Parathyroid adenoma (tissue), 2 donors: ENCODE data around the gene MMP19.

Experiments
- H2AFZ ChIP-seq: fragments of 300-600 bp; sonication (generic); one replicate; pipeline ENCODE4 v1.7.0; 2017; ENCODE audit warnings: antibody characterized with exemption, mild to moderate bottlenecking
- H3K27ac ChIP-seq: fragments of 300-600 bp; sonication (generic); one replicate; pipeline ENCODE4 v1.7.0; 2017
- H3K27me3 ChIP-seq: fragments of 300-600 bp; sonication (generic); one replicate; pipeline ENCODE4 v1.7.0; 2017; ENCODE audit warnings: low read length; ENCODE audit not compliant: control insufficient read depth, insufficient read depth
- H3K36me3 ChIP-seq: fragments of 300-600 bp; sonication (generic); one replicate; pipeline ENCODE4 v1.7.0; 2017; ENCODE audit warnings: low read length; ENCODE audit not compliant: control insufficient read depth, insufficient read depth
- H3K4me1 ChIP-seq: fragments of 300-600 bp; sonication (generic); one replicate; pipeline ENCODE4 v1.7.0; 2017; ENCODE audit warnings: control low read depth
- H3K4me2 ChIP-seq: fragments of 300-600 bp; sonication (generic); one replicate; pipeline ENCODE4 v1.7.0; 2017; ENCODE audit warnings: low read length
- H3K4me3 ChIP-seq: fragments of 300-600 bp; sonication (generic); one replicate; pipeline ENCODE4 v1.7.0; 2017; ENCODE audit warnings: low read depth, low read length
- H3K79me2 ChIP-seq: fragments of 300-600 bp; sonication (generic); one replicate; pipeline ENCODE4 v1.7.0; 2017; ENCODE audit warnings: control low read depth
- H3K9ac ChIP-seq: fragments of 300-600 bp; sonication (generic); one replicate; pipeline ENCODE4 v1.7.0; 2017; ENCODE audit warnings: mild to moderate bottlenecking
- H3K9me3 ChIP-seq: fragments of 300-600 bp; sonication (generic); one replicate; pipeline ENCODE4 v1.7.0; 2017; ENCODE audit warnings: low read length; ENCODE audit not compliant: control insufficient read depth
- CTCF ChIP-seq: fragments of 300-600 bp; sonication (generic); IDR thresholded peaks from one replicate; pipeline ENCODE4 v1.7.0; 2017; ENCODE audit warnings: antibody characterized with exemption, mild to moderate bottlenecking
- donor health status: primary hyperparathyroidism.

The MMP19 gene

GRCh38 chr12:55818140-55818728, 24.5 kb downstream of the MMP19 start:
- Histone ChIP-seq H3K27me3 (no peaks in the 10 kb centered on the region), H3K9me3 (no peaks in the 10 kb centered on the region), H3K4me2 (peak overlapping the region; percentile 90), H3K4me3 (peak overlapping the region; percentile 99), H3K9ac (no peak overlapping the region), H3K4me1 (peaks cover 2% of the 10 kb centered on the region), H2AFZ (peak overlapping the region; percentile 89), H3K27ac (peak overlapping the region; percentile 79), H3K79me2 (peaks cover 38% of the 10 kb centered on the region), H3K36me3 (no peaks in the 10 kb centered on the region)
- no peak for TF ChIP-seq CTCF

DNA sequence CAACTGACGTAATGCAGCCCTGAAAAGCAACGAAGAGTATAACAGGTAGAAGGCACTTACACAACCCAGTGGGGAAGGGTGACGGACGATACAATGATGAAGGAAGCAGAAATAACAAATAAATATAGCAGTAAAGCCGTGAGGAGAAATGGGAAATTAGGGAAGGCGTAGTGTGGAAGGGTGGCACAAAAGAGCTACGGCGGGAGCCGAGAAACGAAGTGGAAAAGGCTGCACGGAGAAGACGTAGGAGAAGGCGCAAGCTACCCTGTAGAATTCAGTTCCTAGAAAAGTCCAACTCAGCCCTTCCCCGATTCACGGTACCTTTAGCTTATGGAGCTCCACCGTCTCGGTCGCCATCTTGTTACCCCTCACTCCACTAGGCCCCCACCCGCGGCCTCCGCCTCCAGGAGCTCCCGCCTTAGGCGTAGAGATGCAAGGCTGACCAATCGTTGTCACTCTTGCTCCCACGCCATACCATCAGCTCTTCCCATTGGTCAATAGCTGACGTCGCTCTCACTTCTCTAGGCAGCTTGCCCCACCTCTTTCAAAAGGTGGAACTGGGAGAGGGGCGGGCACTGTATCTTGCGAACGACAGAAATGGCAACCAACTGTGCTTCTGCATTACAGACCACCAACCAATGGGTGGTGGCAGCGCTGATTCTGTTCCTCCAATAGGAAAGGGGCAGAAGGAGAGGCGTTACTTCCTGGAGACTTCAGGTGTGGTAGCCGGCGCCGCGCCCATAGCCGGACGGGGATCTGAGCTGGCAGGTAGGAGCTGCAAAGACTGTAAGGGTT, 25.2 kb downstream of the MMP19 start, which contains the start of the genes ORMDL2 and SARNP:
Gene ORMDL2 (plus strand): TSS at position 697 of the 795 bp plus-strand sequence. CDS start 959 bp downstream, outside the sequence.
Gene SARNP (minus strand): TSS at position 380 of the 795 bp plus-strand sequence. CDS start 23 bp downstream, at position 357.
- Histone ChIP-seq H3K9ac (no peak within 1 kb of the TSS), H3K79me2 (peaks cover 43% of the 10 kb centered on the region), H3K36me3 (no peaks in the 10 kb centered on the region), H3K27me3 (no peaks in the 10 kb centered on the region), H3K4me1 (peaks cover 2% of the 10 kb centered on the region), H3K27ac (peak within 1 kb of the TSS; percentile 79), H3K4me2 (peak within 1 kb of the TSS; percentile 95), H3K9me3 (no peaks in the 10 kb centered on the region), H2AFZ (peak within 1 kb of the TSS; percentile 89), H3K4me3 (peak within 1 kb of the TSS; percentile 99)
- TF ChIP-seq CTCF, result no peak

DNA sequence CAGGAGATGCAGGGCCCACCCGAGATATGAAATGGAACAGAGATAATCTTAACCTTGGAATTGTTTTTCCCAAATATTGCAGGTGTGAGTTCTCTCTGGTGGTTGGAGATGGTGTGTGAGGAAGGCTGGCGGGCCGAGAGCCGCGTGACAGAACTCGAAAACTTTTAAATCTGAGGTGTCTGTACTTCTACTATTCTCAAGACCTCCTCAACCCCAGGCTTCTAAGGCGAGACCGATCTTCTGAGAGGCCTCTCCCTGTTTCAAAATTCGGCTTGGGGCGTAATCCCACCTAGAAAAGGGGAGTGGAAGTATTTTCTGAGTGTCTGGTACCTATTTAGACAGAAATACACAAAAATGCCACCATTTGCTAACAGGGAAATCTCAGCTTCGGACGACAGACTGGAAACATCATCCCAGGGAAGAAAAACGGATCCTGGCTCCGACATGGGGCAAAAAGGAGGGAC, 25.8 kb downstream of the MMP19 start:
- TF ChIP-seq CTCF, result no peak
- Histone ChIP-seq H3K4me1 (peaks cover 2% of the 10 kb centered on the region), H3K36me3 (no peaks in the 10 kb centered on the region), H3K9me3 (no peaks in the 10 kb centered on the region), H3K9ac (no peak overlapping the region), H3K79me2 (peaks cover 45% of the 10 kb centered on the region), H3K27ac (peak overlapping the region; percentile 79), H3K27me3 (no peaks in the 10 kb centered on the region), H3K4me3 (peak overlapping the region; percentile 99), H3K4me2 (peak overlapping the region; percentile 95), H2AFZ (peak overlapping the region; percentile 88)

DNA sequence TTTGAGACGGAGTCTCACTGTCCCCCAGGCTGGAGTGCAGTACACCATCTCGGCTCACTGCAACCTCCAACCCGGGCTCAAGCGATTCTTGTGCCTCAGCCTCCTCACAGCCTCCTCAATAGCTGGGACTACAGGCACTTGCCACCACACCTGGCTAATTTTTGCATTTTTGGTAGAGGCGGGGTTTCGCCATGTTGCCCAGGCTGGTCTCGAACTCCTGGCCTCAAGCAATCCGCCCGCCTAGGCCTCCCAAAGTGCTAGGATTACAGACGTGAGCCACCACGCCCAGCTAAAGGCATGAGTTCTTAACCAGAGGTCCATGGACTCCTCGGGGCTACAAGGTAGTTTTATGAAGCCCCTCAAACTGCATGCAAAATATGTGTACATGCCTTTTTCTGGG, 27.3 kb downstream of the MMP19 start:
- H3K36me3 ChIP-seq, result no peaks in the 10 kb centered on the region

More for the DNA sequence above, 27.3 kb downstream of the MMP19 start:
- H3K9ac ChIP-seq, result no peak overlapping the region
- H3K9me3 ChIP-seq, result no peaks in the 10 kb centered on the region
- H3K4me3 ChIP-seq, result no peak overlapping the region
- no peak overlapping the region for H2AFZ ChIP-seq
- peaks cover 56% of the 10 kb centered on the region for H3K79me2 ChIP-seq
- no peak for TF ChIP-seq CTCF
- H3K4me2 ChIP-seq, result no peak overlapping the region
- no peak overlapping the region for H3K27ac ChIP-seq
- no peaks in the 10 kb centered on the region for H3K27me3 ChIP-seq
- H3K4me1 ChIP-seq, result peaks cover 2% of the 10 kb centered on the region
